GM23338 (cell line): ENCODE measurements around the gene NQO1. TPM values are rescaled to one million over a fixed set of nuclear protein-coding genes. Genes with fewer than 3 reads are reported as not detected.

Experiments used
- ATAC-seq: fragments of 200-7000 bp; cut with Tn5 transposase; 3 replicates; pipeline ENCODE4 v1.9.1; 2020
- DNase-seq: peaks from one replicate; pipeline ENCODE4 v3.0.0-alpha.2; 2015; ENCODE audit warnings: low spot score
- H2AFZ ChIP-seq: fragments of 200-600 bp; sonication (generic); 2 replicates; pipeline ENCODE4 v1.8.0; 2016; ENCODE audit warnings: antibody characterized with exemption, mild to moderate bottlenecking, moderate library complexity
- H3F3A ChIP-seq: fragments of 200-600 bp; sonication (generic); replicated peaks from 2 replicates; pipeline ENCODE4 v1.8.0; 2017; ENCODE audit warnings: antibody characterized with exemption, mixed run types, low read depth
- H3K27ac ChIP-seq: fragments of 200-600 bp; sonication (generic); 2 replicates; pipeline ENCODE4 v1.6.1; 2016; ENCODE audit warnings: low read depth
- H3K27me3 ChIP-seq: fragments of 200-600 bp; sonication (generic); 2 replicates; pipeline ENCODE4 v1.8.0; 2016; ENCODE audit warnings: mild to moderate bottlenecking, mixed run types, moderate library complexity; ENCODE audit not compliant: insufficient read depth
- H3K36me3 ChIP-seq: fragments of 200-600 bp; sonication (generic); 2 replicates; pipeline ENCODE4 v1.8.0; 2016; ENCODE audit warnings: mild to moderate bottlenecking; ENCODE audit not compliant: insufficient read depth
- H3K4me1 ChIP-seq: fragments of 200-600 bp; sonication (generic); 2 replicates; pipeline ENCODE4 v1.8.0; 2016; ENCODE audit warnings: mild to moderate bottlenecking, moderate library complexity; ENCODE audit not compliant: insufficient read depth
- H3K4me2 ChIP-seq: fragments of 200-600 bp; sonication (generic); 2 replicates; pipeline ENCODE4 v1.7.1; 2017; ENCODE audit warnings: mixed run types
- H3K4me3 ChIP-seq: fragments of 200-600 bp; sonication (generic); 2 replicates; pipeline ENCODE4 v1.6.1; 2016; ENCODE audit warnings: mixed run types
- H3K79me2 ChIP-seq: fragments of 200-600 bp; sonication (generic); replicated peaks from 2 replicates; pipeline ENCODE4 v1.8.0; 2017; ENCODE audit warnings: mild to moderate bottlenecking; ENCODE audit not compliant: insufficient read depth
- H3K9me2 ChIP-seq: fragments of 200-600 bp; sonication (generic); 2 replicates; pipeline ENCODE4 v1.8.0; 2017; ENCODE audit not compliant: insufficient read depth
- H4K20me1 ChIP-seq: fragments of 200-600 bp; sonication (generic); replicated peaks from 2 replicates; pipeline ENCODE4 v1.8.0; 2017; ENCODE audit warnings: mild to moderate bottlenecking; ENCODE audit not compliant: insufficient read depth
- H3K27ac Mint-ChIP-seq: 2 replicates; pipeline ENCODE4 v1.8.0; 2020; ENCODE audit warnings: inconsistent platforms, mild to moderate bottlenecking, moderate library complexity, mixed read lengths
- H3K27me3 Mint-ChIP-seq: 3 replicates; pipeline ENCODE4 v1.8.0; 2022; ENCODE audit warnings: low read depth, mild to moderate bottlenecking, moderate library complexity, mixed read lengths, inconsistent platforms; ENCODE audit not compliant: insufficient read depth, poor library complexity
- H3K36me3 Mint-ChIP-seq: 3 replicates; pipeline ENCODE4 v1.8.0; 2021; ENCODE audit warnings: low read depth, mild to moderate bottlenecking, inconsistent platforms, moderate library complexity, mixed read lengths
- H3K4me1 Mint-ChIP-seq: 3 replicates; pipeline ENCODE4 v1.8.0; 2020; ENCODE audit warnings: mild to moderate bottlenecking, inconsistent platforms, mixed read lengths
- H3K4me3 Mint-ChIP-seq: 3 replicates; pipeline ENCODE4 v1.8.0; 2021; ENCODE audit warnings: moderate library complexity, mild to moderate bottlenecking, inconsistent platforms, mixed read lengths
- H3K9me3 Mint-ChIP-seq: 3 replicates; pipeline ENCODE4 v1.8.0; 2020; ENCODE audit warnings: moderate library complexity, mild to moderate bottlenecking, inconsistent platforms, mixed read lengths
- NANOG ChIP-seq: IDR thresholded peaks from 2 replicates; pipeline ENCODE4 v1.6.1; 2016; ENCODE audit warnings: antibody characterized with exemption, borderline replicate concordance
- STAT1 ChIP-seq: IDR thresholded peaks from one replicate; pipeline ENCODE4 v1.6.1; 2016; ENCODE audit warnings: antibody characterized with exemption; ENCODE audit not compliant: unreplicated experiment
- polyA plus RNA-seq: library from polyadenylated mRNA; unstranded; fragments of >200 nt; fragmentation: Nextera tagmentation; extraction: Ambion mirVana; gene quantifications from 2 replicates; pipeline ENCODE4 v1.2.1, GENCODE V29; 2016
- total RNA-seq: library from RNA; depleted of rRNA; stranded (reverse); fragments of >200 nt; shearing (Covaris generic); gene quantifications from 2 replicates; pipeline ENCODE4 v1.2.3, GENCODE V29; 2014
- TF ChIP-seq, protein P1 (sequence below): IDR thresholded peaks from 2 replicates; pipeline ENCODE4 v1.6.1; 2016; ENCODE audit warnings: antibody characterized with exemption
- TF ChIP-seq, protein P2 (sequence below), 2 experiments: fragments of 200-600 bp in 1 of 2; sonication (generic) in 1 of 2; conservative IDR thresholded peaks; 2 replicates each; pipeline versions ENCODE4 v1.5.1 to v1.6.1; 2016 to 2017; ENCODE audit warnings: antibody characterized with exemption in 2 of 2, low read depth in 2 of 2, mild to moderate bottlenecking in 2 of 2, moderate library complexity in 1 of 2
- TF ChIP-seq, protein P3 (sequence below): IDR thresholded peaks from one replicate; pipeline ENCODE4 v1.6.1; 2018; ENCODE audit warnings: antibody characterized with exemption; ENCODE audit not compliant: unreplicated experiment

Gene NQO1
- total and polyA plus RNA-seq, 2 experiments from 2014 or later = 80.9 to 86.3 TPM

DNA sequence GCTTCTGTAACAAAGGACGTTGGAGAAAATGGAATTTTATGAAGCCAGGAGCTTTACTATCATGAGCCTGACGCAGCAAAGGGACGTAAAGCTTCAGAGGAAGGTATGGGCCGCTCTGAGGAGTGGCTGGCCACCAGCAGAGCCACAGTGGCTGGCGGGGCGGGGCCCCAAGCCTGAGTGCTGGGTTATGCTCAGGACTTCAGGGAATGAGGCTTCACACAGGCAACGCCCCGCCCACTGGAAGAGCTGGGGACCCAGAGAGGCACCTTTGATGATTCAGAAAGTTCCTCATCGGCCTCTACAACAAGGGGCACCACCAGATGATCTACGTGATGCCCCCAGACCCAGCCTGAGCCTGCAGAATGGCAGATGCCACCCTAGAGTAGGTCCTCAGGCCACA is 19.6 kb upstream of the NQO1 start:
- H3K9me3 Mint-ChIP-seq = no peaks in the 10 kb centered on the region
- peaks cover 2% of the 10 kb centered on the region for H3K27me3 Mint-ChIP-seq
- ATAC-seq (no peak), DNase-seq (no peak)
- H2AFZ ChIP-seq = no peak overlapping the region
- no peak overlapping the region for H3K4me3 ChIP-seq
- H3K27ac ChIP-seq = no peak overlapping the region
- H3K4me3 Mint-ChIP-seq = no peak overlapping the region
- no peaks in the 10 kb centered on the region for H3K4me1 ChIP-seq
- peaks cover 22% of the 10 kb centered on the region for H3K79me2 ChIP-seq
- H3K36me3 ChIP-seq = peaks cover 86% of the 10 kb centered on the region
- TF ChIP-seq, protein P1, sequence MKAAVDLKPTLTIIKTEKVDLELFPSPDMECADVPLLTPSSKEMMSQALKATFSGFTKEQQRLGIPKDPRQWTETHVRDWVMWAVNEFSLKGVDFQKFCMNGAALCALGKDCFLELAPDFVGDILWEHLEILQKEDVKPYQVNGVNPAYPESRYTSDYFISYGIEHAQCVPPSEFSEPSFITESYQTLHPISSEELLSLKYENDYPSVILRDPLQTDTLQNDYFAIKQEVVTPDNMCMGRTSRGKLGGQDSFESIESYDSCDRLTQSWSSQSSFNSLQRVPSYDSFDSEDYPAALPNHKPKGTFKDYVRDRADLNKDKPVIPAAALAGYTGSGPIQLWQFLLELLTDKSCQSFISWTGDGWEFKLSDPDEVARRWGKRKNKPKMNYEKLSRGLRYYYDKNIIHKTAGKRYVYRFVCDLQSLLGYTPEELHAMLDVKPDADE = no peak
- TF ChIP-seq, protein P2, sequence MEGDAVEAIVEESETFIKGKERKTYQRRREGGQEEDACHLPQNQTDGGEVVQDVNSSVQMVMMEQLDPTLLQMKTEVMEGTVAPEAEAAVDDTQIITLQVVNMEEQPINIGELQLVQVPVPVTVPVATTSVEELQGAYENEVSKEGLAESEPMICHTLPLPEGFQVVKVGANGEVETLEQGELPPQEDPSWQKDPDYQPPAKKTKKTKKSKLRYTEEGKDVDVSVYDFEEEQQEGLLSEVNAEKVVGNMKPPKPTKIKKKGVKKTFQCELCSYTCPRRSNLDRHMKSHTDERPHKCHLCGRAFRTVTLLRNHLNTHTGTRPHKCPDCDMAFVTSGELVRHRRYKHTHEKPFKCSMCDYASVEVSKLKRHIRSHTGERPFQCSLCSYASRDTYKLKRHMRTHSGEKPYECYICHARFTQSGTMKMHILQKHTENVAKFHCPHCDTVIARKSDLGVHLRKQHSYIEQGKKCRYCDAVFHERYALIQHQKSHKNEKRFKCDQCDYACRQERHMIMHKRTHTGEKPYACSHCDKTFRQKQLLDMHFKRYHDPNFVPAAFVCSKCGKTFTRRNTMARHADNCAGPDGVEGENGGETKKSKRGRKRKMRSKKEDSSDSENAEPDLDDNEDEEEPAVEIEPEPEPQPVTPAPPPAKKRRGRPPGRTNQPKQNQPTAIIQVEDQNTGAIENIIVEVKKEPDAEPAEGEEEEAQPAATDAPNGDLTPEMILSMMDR (conservative IDR thresholded peaks at IDR 0.05; ENCODE audit: low read depth in 2 of 2) = no peak
- no peak overlapping the region for H3K4me2 ChIP-seq
- no peaks in the 10 kb centered on the region for H3K9me2 ChIP-seq
- H3K36me3 Mint-ChIP-seq = peaks cover 94% of the 10 kb centered on the region
- H3K27ac Mint-ChIP-seq = no peak overlapping the region; the same call in 1 of the 2 replicates
- peaks cover 30% of the 10 kb centered on the region for H4K20me1 ChIP-seq
- H3F3A ChIP-seq = peaks cover 14% of the 10 kb centered on the region; the same call in 1 of the 2 replicates
- no peaks in the 10 kb centered on the region for H3K4me1 Mint-ChIP-seq
- H3K27me3 ChIP-seq = no peaks in the 10 kb centered on the region

DNA sequence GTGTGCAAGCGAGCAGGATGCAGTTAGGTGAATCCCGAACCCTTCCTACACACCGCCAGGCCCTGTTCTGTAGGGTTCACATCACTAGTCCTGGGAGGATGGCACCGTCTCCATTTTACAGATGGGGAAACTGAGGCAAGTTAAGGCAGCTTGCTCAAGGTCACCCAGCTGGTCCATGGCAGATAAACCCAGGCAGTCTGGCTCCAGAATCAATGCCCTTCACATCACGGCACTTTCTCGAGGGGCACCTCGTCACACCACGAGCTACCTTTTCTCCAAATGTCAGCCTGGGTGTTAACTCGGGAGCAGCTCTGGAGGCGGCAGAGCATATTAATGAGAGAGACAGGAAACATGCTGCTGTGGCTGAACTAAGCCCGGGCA is 18.9 kb upstream of the NQO1 start:
- ATAC-seq (no peak), DNase-seq (no peak)
- Mint-ChIP-seq H3K9me3 (no peaks in the 10 kb centered on the region), H3K4me1 (no peaks in the 10 kb centered on the region), H3K27me3 (peaks cover 4% of the 10 kb centered on the region), H3K27ac (no peak overlapping the region), H3K36me3 (peaks cover 94% of the 10 kb centered on the region), H3K4me3 (no peak overlapping the region)
- TF ChIP-seq, protein P2 (conservative IDR thresholded peaks at IDR 0.05; ENCODE audit: low read depth in 2 of 2) = no peak
- TF ChIP-seq, protein P3, sequence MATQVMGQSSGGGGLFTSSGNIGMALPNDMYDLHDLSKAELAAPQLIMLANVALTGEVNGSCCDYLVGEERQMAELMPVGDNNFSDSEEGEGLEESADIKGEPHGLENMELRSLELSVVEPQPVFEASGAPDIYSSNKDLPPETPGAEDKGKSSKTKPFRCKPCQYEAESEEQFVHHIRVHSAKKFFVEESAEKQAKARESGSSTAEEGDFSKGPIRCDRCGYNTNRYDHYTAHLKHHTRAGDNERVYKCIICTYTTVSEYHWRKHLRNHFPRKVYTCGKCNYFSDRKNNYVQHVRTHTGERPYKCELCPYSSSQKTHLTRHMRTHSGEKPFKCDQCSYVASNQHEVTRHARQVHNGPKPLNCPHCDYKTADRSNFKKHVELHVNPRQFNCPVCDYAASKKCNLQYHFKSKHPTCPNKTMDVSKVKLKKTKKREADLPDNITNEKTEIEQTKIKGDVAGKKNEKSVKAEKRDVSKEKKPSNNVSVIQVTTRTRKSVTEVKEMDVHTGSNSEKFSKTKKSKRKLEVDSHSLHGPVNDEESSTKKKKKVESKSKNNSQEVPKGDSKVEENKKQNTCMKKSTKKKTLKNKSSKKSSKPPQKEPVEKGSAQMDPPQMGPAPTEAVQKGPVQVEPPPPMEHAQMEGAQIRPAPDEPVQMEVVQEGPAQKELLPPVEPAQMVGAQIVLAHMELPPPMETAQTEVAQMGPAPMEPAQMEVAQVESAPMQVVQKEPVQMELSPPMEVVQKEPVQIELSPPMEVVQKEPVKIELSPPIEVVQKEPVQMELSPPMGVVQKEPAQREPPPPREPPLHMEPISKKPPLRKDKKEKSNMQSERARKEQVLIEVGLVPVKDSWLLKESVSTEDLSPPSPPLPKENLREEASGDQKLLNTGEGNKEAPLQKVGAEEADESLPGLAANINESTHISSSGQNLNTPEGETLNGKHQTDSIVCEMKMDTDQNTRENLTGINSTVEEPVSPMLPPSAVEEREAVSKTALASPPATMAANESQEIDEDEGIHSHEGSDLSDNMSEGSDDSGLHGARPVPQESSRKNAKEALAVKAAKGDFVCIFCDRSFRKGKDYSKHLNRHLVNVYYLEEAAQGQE = no peak
- TF ChIP-seq NANOG (no peak), STAT1 (no peak)
- no peak overlapping the region for H2AFZ ChIP-seq
- no peak overlapping the region for H3K4me3 ChIP-seq
- H3K79me2 ChIP-seq = peaks cover 15% of the 10 kb centered on the region; the same call in 1 of the 2 replicates
- peaks cover 14% of the 10 kb centered on the region; the same call in 1 of the 2 replicates for H3F3A ChIP-seq
- H4K20me1 ChIP-seq = peaks cover 23% of the 10 kb centered on the region
- H3K4me2 ChIP-seq = no peak overlapping the region
- no peaks in the 10 kb centered on the region for H3K27me3 ChIP-seq
- H3K9me2 ChIP-seq = no peaks in the 10 kb centered on the region
- H3K27ac ChIP-seq = no peak overlapping the region
- no peaks in the 10 kb centered on the region for H3K4me1 ChIP-seq
- peaks cover 83% of the 10 kb centered on the region for H3K36me3 ChIP-seq
